H1 (cell line): ENCODE measurements around the gene DCK.

ENCODE experiments used
- MAFK ChIP-seq: IDR thresholded peaks from 2 replicates; pipeline ENCODE4 v1.6.1; 2012; ENCODE audit warnings: low read depth, mild to moderate bottlenecking, improper control_type of control experiment, low read length
- PHF8 ChIP-seq: fragments of 200-600 bp; sonication (generic); conservative IDR thresholded peaks from 2 replicates; pipeline ENCODE4 v1.7.1; 2012; ENCODE audit warnings: low read depth, mild to moderate bottlenecking, inconsistent platforms, low read length, moderate library complexity
- POLR2A ChIP-seq, 2 experiments: IDR thresholded peaks; 1 replicate in 1 of 2; 2 replicates in 1 of 2; pipeline ENCODE4 v1.6.1; 2011; ENCODE audit warnings: low read depth in 2 of 2, low read length in 2 of 2, mild to moderate bottlenecking in 2 of 2; ENCODE audit errors: control extremely low read depth in 1 of 2
- POLR2AphosphoS5 ChIP-seq: IDR thresholded peaks from 2 replicates; pipeline ENCODE4 v1.6.1; 2011; ENCODE audit warnings: low read depth, low read length
- RAD21 ChIP-seq, 2 experiments: IDR thresholded peaks in 1 of 2; conservative IDR thresholded peaks in 1 of 2; 2 replicates each; pipeline ENCODE4 v1.6.1; 2011; ENCODE audit warnings: low read depth in 2 of 2, low read length in 2 of 2, improper control_type of control experiment in 1 of 2, inconsistent platforms in 1 of 2, mild to moderate bottlenecking in 1 of 2, moderate library complexity in 1 of 2
- SP2 ChIP-seq: IDR thresholded peaks from 2 replicates; pipeline ENCODE4 v1.6.1; 2012; ENCODE audit warnings: mild to moderate bottlenecking, low read length, inconsistent platforms
- TAF1 ChIP-seq: IDR thresholded peaks from 2 replicates; pipeline ENCODE4 v1.6.1; 2011; ENCODE audit warnings: mild to moderate bottlenecking, low read depth, low read length
- TF ChIP-seq, protein P1 (sequence below), 3 experiments: IDR thresholded peaks; 1 replicate in 2 of 3; 2 replicates in 1 of 3; pipeline versions ENCODE4 v1.5.1 to v1.6.1; 2011; ENCODE audit warnings: low read length in 3 of 3, mild to moderate bottlenecking in 3 of 3, inconsistent platforms in 2 of 3, low read depth in 1 of 3, moderate library complexity in 1 of 3; ENCODE audit not compliant: insufficient read depth in 1 of 3; ENCODE audit errors: control extremely low read depth in 1 of 3
- TF ChIP-seq, protein P2 (sequence below): IDR thresholded peaks from 2 replicates; pipeline ENCODE4 v1.6.1; 2012; ENCODE audit warnings: low read length, inconsistent platforms

GRCh38 chr4:71052034-71052433 lies 58.6 kb downstream of the DCK start:
- TF ChIP-seq POLR2AphosphoS5 (no peak), TAF1 (no peak), POLR2A (IDR thresholded peaks at IDR 0.05; ENCODE audit: control extremely low read depth in 1 of 2, low read depth in 2 of 2, low read length in 2 of 2) (no peak), PHF8 (no peak), SP2 (no peak), MAFK (no peak), RAD21 (IDR thresholded peaks at IDR 0.05 in 1 of 2, conservative IDR thresholded peaks at IDR 0.05 in 1 of 2; ENCODE audit: low read depth in 2 of 2, low read length in 2 of 2) (no peak)
- TF ChIP-seq, protein P1, sequence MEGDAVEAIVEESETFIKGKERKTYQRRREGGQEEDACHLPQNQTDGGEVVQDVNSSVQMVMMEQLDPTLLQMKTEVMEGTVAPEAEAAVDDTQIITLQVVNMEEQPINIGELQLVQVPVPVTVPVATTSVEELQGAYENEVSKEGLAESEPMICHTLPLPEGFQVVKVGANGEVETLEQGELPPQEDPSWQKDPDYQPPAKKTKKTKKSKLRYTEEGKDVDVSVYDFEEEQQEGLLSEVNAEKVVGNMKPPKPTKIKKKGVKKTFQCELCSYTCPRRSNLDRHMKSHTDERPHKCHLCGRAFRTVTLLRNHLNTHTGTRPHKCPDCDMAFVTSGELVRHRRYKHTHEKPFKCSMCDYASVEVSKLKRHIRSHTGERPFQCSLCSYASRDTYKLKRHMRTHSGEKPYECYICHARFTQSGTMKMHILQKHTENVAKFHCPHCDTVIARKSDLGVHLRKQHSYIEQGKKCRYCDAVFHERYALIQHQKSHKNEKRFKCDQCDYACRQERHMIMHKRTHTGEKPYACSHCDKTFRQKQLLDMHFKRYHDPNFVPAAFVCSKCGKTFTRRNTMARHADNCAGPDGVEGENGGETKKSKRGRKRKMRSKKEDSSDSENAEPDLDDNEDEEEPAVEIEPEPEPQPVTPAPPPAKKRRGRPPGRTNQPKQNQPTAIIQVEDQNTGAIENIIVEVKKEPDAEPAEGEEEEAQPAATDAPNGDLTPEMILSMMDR (IDR thresholded peaks at IDR 0.05; ENCODE audit: control extremely low read depth in 1 of 3, insufficient read depth in 1 of 3, low read depth in 1 of 3, low read length in 3 of 3): no peak
- TF ChIP-seq, protein P2, sequence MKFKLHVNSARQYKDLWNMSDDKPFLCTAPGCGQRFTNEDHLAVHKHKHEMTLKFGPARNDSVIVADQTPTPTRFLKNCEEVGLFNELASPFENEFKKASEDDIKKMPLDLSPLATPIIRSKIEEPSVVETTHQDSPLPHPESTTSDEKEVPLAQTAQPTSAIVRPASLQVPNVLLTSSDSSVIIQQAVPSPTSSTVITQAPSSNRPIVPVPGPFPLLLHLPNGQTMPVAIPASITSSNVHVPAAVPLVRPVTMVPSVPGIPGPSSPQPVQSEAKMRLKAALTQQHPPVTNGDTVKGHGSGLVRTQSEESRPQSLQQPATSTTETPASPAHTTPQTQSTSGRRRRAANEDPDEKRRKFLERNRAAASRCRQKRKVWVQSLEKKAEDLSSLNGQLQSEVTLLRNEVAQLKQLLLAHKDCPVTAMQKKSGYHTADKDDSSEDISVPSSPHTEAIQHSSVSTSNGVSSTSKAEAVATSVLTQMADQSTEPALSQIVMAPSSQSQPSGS: no peak
